GM18907 (cell line): ENCODE measurements around the gene RRP1B.
"Not testable (repeated sequence)": the region's sequence is repeated elsewhere in the genome, so short reads cannot be mapped to it uniquely, and the experiment has no call there.

Source experiments
- ATAC-seq: cut with Tn5 transposase; IDR thresholded peaks from one replicate; pipeline ENCODE4 v1.9.1; 2021; ENCODE audit warnings: mild to moderate bottlenecking, moderate library complexity; ENCODE audit not compliant: unreplicated experiment

RRP1B gene

GRCh38 chr21:43667191-43667904, 8.0 kb downstream of the RRP1B start:
- no peak for ATAC-seq

GRCh38 chr21:43669828-43670605, 10.7 kb downstream of the RRP1B start:
- no peak for ATAC-seq

GRCh38 chr21:43675871-43676270, 16.5 kb downstream of the RRP1B start:
- ATAC-seq: no peak

GRCh38 chr21:43676391-43676790, 17.0 kb downstream of the RRP1B start:
- no peak for ATAC-seq

GRCh38 chr21:43679951-43680350, 20.6 kb downstream of the RRP1B start:
- no peak for ATAC-seq

GRCh38 chr21:43680421-43680820, 21.1 kb downstream of the RRP1B start:
- not testable (repeated sequence) for ATAC-seq

GRCh38 chr21:43681650-43682049, 22.3 kb downstream of the RRP1B start:
- ATAC-seq: no peak

GRCh38 chr21:43684424-43684823, 25.1 kb downstream of the RRP1B start:
- no peak for ATAC-seq

GRCh38 chr21:43686811-43687565, 27.6 kb downstream of the RRP1B start:
- no peak for ATAC-seq

- ATAC-seq: no peak
These were observed 28.4 kb downstream of the RRP1B start for GRCh38 chr21:43687566-43688399.

- ATAC-seq: no peak
These were observed 29.5 kb downstream of the RRP1B start for GRCh38 chr21:43688906-43689305.

- ATAC-seq: no peak
These were observed 30.4 kb downstream of the RRP1B start for GRCh38 chr21:43689556-43690337.

GRCh38 chr21:43690346-43690745, 31.0 kb downstream of the RRP1B start:
- no peak for ATAC-seq

GRCh38 chr21:43691086-43691795, 31.9 kb downstream of the RRP1B start:
- ATAC-seq: no peak

- no peak for ATAC-seq
These were observed 32.4 kb downstream of the RRP1B start for GRCh38 chr21:43691801-43692200.

GRCh38 chr21:43692949-43693348, 33.6 kb downstream of the RRP1B start:
- ATAC-seq: no peak

GRCh38 chr21:43693981-43694380, 34.6 kb downstream of the RRP1B start:
- no peak for ATAC-seq

GRCh38 chr21:43694437-43695079, 35.2 kb downstream of the RRP1B start:
- no peak for ATAC-seq

GRCh38 chr21:43696214-43696613, 36.9 kb downstream of the RRP1B start:
- no peak for ATAC-seq
